Loucy (cell line): ENCODE measurements around the gene CTNND2.

ENCODE experiments used
- H2AFZ ChIP-seq: fragments of 200-600 bp; sonication (generic); 2 replicates; pipeline ENCODE4 v1.6.0; 2016; ENCODE audit warnings: antibody characterized with exemption, mild to moderate bottlenecking, low read length, moderate library complexity
- H3F3A ChIP-seq: fragments of 200-600 bp; 2 replicates; pipeline ENCODE4 v1.6.0; 2016; ENCODE audit warnings: antibody characterized with exemption, low read depth, mild to moderate bottlenecking
- H3K27me3 ChIP-seq: fragments of 200-600 bp; sonication (generic); 2 replicates; pipeline ENCODE4 v1.6.1; 2014; ENCODE audit warnings: low read length, mild to moderate bottlenecking; ENCODE audit not compliant: insufficient read depth, poor library complexity, severe bottlenecking
- H3K36me3 ChIP-seq: fragments of 200-600 bp; sonication (generic); 2 replicates; pipeline ENCODE4 v1.6.1; 2016; ENCODE audit warnings: low read length; ENCODE audit not compliant: insufficient read depth
- H3K4me1 ChIP-seq: fragments of 200-600 bp; sonication (generic); 2 replicates; pipeline ENCODE4 v1.5.1; 2014; ENCODE audit warnings: low read length, mild to moderate bottlenecking; ENCODE audit not compliant: insufficient read depth, poor library complexity, severe bottlenecking
- H3K4me2 ChIP-seq: fragments of 200-600 bp; sonication (generic); 2 replicates; pipeline ENCODE4 v1.6.0; 2014; ENCODE audit warnings: antibody characterized with exemption, low read length, low read depth, mild to moderate bottlenecking; ENCODE audit not compliant: poor library complexity, severe bottlenecking
- H3K4me3 ChIP-seq: fragments of 200-600 bp; sonication (generic); 2 replicates; pipeline ENCODE4 v1.5.1; 2014; ENCODE audit warnings: low read length, mild to moderate bottlenecking, mixed read lengths; ENCODE audit not compliant: poor library complexity, severe bottlenecking
- H3K79me2 ChIP-seq: fragments of 200-600 bp; sonication (generic); 2 replicates; pipeline ENCODE4 v1.6.1; 2014; ENCODE audit warnings: low read length; ENCODE audit not compliant: insufficient read depth
- H3K9ac ChIP-seq: fragments of 200-600 bp; sonication (generic); 2 replicates; pipeline ENCODE4 v1.6.0; 2014; ENCODE audit warnings: mild to moderate bottlenecking, low read depth, low read length, moderate library complexity; ENCODE audit not compliant: poor library complexity, severe bottlenecking
- H3K9me2 ChIP-seq: fragments of 200-600 bp; sonication (generic); replicated peaks from 2 replicates; pipeline ENCODE4 v1.6.1; 2016; ENCODE audit warnings: low read depth, low read length, mixed read lengths
- H3K9me3 ChIP-seq: fragments of 200-600 bp; sonication (generic); 2 replicates; pipeline ENCODE4 v1.6.1; 2014; ENCODE audit warnings: mild to moderate bottlenecking, antibody characterized with exemption, low read length, low read depth; ENCODE audit not compliant: insufficient read depth
- H4K20me1 ChIP-seq: fragments of 200-600 bp; sonication (generic); 2 replicates; pipeline ENCODE4 v1.6.0; 2014; ENCODE audit warnings: antibody characterized with exemption, low read length, mild to moderate bottlenecking; ENCODE audit not compliant: insufficient read depth, poor library complexity, severe bottlenecking
- EZH2phosphoT487 ChIP-seq: fragments of 200-600 bp; IDR thresholded peaks from 2 replicates; pipeline ENCODE4 v1.6.1; 2018; ENCODE audit warnings: antibody characterized with exemption, mild to moderate bottlenecking, moderate library complexity, borderline replicate concordance
- TF ChIP-seq, protein P1 (sequence below): fragments of 200-600 bp; sonication (generic); conservative IDR thresholded peaks from 2 replicates; pipeline ENCODE4 v1.5.1; 2014; ENCODE audit warnings: mild to moderate bottlenecking, antibody characterized with exemption, low read length

The CTNND2 gene

DNA sequence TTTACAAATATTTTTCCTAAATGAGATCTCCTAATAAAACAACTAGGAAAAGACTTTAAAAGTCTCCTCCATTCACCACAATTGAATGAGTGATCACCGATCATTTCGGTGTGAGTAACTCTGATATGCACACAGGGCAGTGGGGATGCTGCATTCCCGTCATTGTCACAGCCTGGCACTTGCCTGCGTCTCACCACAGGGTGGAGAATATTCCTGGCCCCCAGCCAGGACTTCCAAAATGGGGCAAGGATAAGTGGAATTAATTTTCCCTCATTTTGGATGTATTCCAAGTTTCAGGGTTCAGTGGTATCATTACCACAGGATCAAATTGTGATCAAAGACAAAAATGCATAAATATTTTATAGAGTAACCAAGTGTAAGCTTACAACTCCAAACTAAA is 107.1 kb downstream of the CTNND2 start:
- Histone ChIP-seq H3K9ac (no peak overlapping the region), H3K27me3 (no peaks in the 10 kb centered on the region), H2AFZ (no peak overlapping the region), H3K9me2 (no peaks in the 10 kb centered on the region), H3K9me3 (no peaks in the 10 kb centered on the region), H3K4me2 (no peak overlapping the region), H3K4me3 (no peak overlapping the region), H3F3A (no peaks in the 10 kb centered on the region), H4K20me1 (no peaks in the 10 kb centered on the region), H3K79me2 (no peaks in the 10 kb centered on the region), H3K36me3 (no peaks in the 10 kb centered on the region), H3K4me1 (no peaks in the 10 kb centered on the region)
- TF ChIP-seq, protein P1, sequence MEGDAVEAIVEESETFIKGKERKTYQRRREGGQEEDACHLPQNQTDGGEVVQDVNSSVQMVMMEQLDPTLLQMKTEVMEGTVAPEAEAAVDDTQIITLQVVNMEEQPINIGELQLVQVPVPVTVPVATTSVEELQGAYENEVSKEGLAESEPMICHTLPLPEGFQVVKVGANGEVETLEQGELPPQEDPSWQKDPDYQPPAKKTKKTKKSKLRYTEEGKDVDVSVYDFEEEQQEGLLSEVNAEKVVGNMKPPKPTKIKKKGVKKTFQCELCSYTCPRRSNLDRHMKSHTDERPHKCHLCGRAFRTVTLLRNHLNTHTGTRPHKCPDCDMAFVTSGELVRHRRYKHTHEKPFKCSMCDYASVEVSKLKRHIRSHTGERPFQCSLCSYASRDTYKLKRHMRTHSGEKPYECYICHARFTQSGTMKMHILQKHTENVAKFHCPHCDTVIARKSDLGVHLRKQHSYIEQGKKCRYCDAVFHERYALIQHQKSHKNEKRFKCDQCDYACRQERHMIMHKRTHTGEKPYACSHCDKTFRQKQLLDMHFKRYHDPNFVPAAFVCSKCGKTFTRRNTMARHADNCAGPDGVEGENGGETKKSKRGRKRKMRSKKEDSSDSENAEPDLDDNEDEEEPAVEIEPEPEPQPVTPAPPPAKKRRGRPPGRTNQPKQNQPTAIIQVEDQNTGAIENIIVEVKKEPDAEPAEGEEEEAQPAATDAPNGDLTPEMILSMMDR = no peak
- no peak for TF ChIP-seq EZH2phosphoT487

GRCh38 chr5:11793396-11793795 is 110.8 kb downstream of the CTNND2 start:
- Histone ChIP-seq H3K4me2 (no peak overlapping the region), H3K9me2 (no peaks in the 10 kb centered on the region), H3K4me3 (no peak overlapping the region), H3K4me1 (no peaks in the 10 kb centered on the region), H3K36me3 (no peaks in the 10 kb centered on the region), H4K20me1 (no peaks in the 10 kb centered on the region), H3K27me3 (no peaks in the 10 kb centered on the region), H3K79me2 (no peaks in the 10 kb centered on the region), H3K9ac (no peak overlapping the region), H3F3A (no peaks in the 10 kb centered on the region), H2AFZ (no peak overlapping the region), H3K9me3 (no peaks in the 10 kb centered on the region)
- TF ChIP-seq, protein P1 = no peak
- TF ChIP-seq EZH2phosphoT487 = no peak

- TF ChIP-seq, protein P1 = no peak
- TF ChIP-seq EZH2phosphoT487 = no peak
- no peaks in the 10 kb centered on the region for H3K9me3 ChIP-seq
- H3F3A ChIP-seq = no peaks in the 10 kb centered on the region
- no peak overlapping the region for H3K4me2 ChIP-seq
- H3K9ac ChIP-seq = no peak overlapping the region
- H3K9me2 ChIP-seq = no peaks in the 10 kb centered on the region
- no peak overlapping the region for H2AFZ ChIP-seq
- H3K4me1 ChIP-seq = no peaks in the 10 kb centered on the region
- H3K27me3 ChIP-seq = no peaks in the 10 kb centered on the region
- H4K20me1 ChIP-seq = no peaks in the 10 kb centered on the region
- H3K36me3 ChIP-seq = no peaks in the 10 kb centered on the region
- H3K4me3 ChIP-seq = no peak overlapping the region
- no peaks in the 10 kb centered on the region for H3K79me2 ChIP-seq
These were observed 111.6 kb downstream of the CTNND2 start for GRCh38 chr5:11792621-11793020.
